ENCODE data around the gene ZBED6.

ZBED6 gene

GRCh38 chr1:203842559-203842876 lies 47.1 kb downstream of the ZBED6 start:
- no peak for DNase-seq

DNA sequence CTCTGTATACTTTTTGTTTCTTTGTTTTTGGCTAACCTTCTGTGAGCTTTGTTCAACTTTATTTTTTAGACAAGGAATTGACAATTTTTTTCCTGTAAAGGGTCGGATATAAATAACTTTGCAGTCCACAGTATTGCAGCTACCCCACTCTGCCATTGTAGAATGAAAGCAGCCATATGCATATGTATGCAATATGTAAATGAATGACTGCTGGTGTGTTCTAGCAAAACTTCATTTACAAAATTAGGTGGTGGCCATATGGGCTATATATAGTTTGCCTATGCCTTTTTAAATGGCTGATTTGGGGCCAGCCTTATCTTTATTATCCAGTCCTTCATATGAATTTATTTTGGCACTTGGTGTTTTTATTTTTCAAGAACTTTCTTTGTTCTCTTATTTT lies 48.0 kb downstream of the ZBED6 start:
- DNase-seq = no peak
